ENCODE results near the gene PITHD1. TPM values are rescaled to one million over a fixed set of nuclear protein-coding genes. Genes with fewer than 3 reads are reported as not detected.

Gene PITHD1
- total and polyA plus RNA-seq, 10 of the 15 experiments (the other 5 are each of a cell fraction or from before 2014, with no cell fraction given) = 23.7 to 82.2 (median 67.0) TPM

GRCh38 chr1:23788695-23789094 is 10.5 kb downstream of the PITHD1 start:
- ATAC-seq = no peak
- no peak overlapping the region for H3K4me2 ChIP-seq (ENCODE audit: control insufficient read depth, insufficient read depth)
- no peaks in the 10 kb centered on the region for H4K20me1 ChIP-seq (ENCODE audit: control insufficient read depth, insufficient read depth)
- intact Hi-C loops (cut with micrococcal nuclease; ENCODE audit: unreplicated experiment) (no loop called here), in situ Hi-C loops (cut with MboI) (loop anchor here (25.0 kb wide), 1 partner anchor 1449 kb away; the partner anchor contains the start of genes RSRP1 and SYF2)
- H3K4me3 ChIP-seq = no peak overlapping the region
- ChIA-PET RAD21 (ENCODE audit: unreplicated experiment) (no interaction called here), POLR2A (interaction anchor here (0.7 kb wide), 1 partner anchor 11 kb away, joined by 5 read pairs; the partner anchor contains the start of gene PITHD1), SMC1A (ENCODE audit: uncharacterized antibody, unreplicated experiment) (interaction anchor here (0.7 to 1.2 kb wide), 3 partner anchors 9 to 128 kb away, joined by 3 to 4 read pairs (median 4); partner anchors contain the start of gene PITHD1), CTCF (interaction anchor here (1.0 to 1.6 kb wide), 6 partner anchors 9 to 20 kb away, joined by 3 to 5 read pairs (median 4); partner anchors contain the start of gene PITHD1)
- peaks cover 23% of the 10 kb centered on the region for H3K79me2 ChIP-seq (ENCODE audit: control insufficient read depth, insufficient read depth, low read length)
- H3K9me3 ChIP-seq (replicated peaks; ENCODE audit: control insufficient read depth, insufficient read depth, low read length) = no peaks in the 10 kb centered on the region
- no peak for TF ChIP-seq CBX5 (IDR thresholded peaks at IDR 0.05; ENCODE audit: low read depth)
- TF ChIP-seq SREBF1 (IDR thresholded peaks at IDR 0.05; ENCODE audit: low read length) = no peak
- TF ChIP-seq CBFB (IDR thresholded peaks at IDR 0.05; ENCODE audit: low read depth) = no peak
- TF ChIP-seq SMARCA5 (IDR thresholded peaks at IDR 0.05) = no peak
- TF ChIP-seq MLLT1 (IDR thresholded peaks at IDR 0.05) = no peak
- no peak for TF ChIP-seq KLF5 (IDR thresholded peaks at IDR 0.05; ENCODE audit: partially characterized antibody)
- no peak for TF ChIP-seq KAT2A (conservative IDR thresholded peaks at IDR 0.05; ENCODE audit: control insufficient read depth, low read depth, low read length)
- TF ChIP-seq TAF1 (IDR thresholded peaks at IDR 0.05; ENCODE audit: borderline replicate concordance, low read depth, low read length) = no peak
- no peak for TF ChIP-seq BCLAF1 (IDR thresholded peaks at IDR 0.05)
- TF ChIP-seq POLR2AphosphoS5 (IDR thresholded peaks at IDR 0.05; ENCODE audit: low read length) = no peak
- no peak for TF ChIP-seq MAX (IDR thresholded peaks at IDR 0.05; ENCODE audit: low read depth, low read length)
- TF ChIP-seq BHLHE40 (IDR thresholded peaks at IDR 0.05; ENCODE audit: borderline replicate concordance in 1 of 2, low read depth in 2 of 2, low read length in 1 of 2) = no peak
- TF ChIP-seq CHD2 (IDR thresholded peaks at IDR 0.05; ENCODE audit: borderline replicate concordance, low read depth, low read length) = no peak
- TF ChIP-seq NR2C1 (IDR thresholded peaks at IDR 0.05) = no peak
- no TSS peak for BruUV-seq (replicated peaks)
- no peak for FAIRE-seq
- H3K4me1 ChIP-seq (ENCODE audit: control insufficient read depth, insufficient read depth, low read length) = 0 out of 2 replicates have a peak, but pooled peaks cover 5% of the 10 kb centered on the region
- H3K27ac ChIP-seq (ENCODE audit: control insufficient read depth, insufficient read depth) = no peak overlapping the region
- no peaks in the 10 kb centered on the region for H3K27me3 ChIP-seq (replicated peaks in 1 of 2; ENCODE audit: control insufficient read depth in 2 of 2, insufficient read depth in 2 of 2, low read length in 1 of 2)
- 94% methylated on average over 3 of the region's 3 CpGs for WGBS (ENCODE audit: insufficient coverage, insufficient replicate concordance, low lambda C conversion rate, missing lambda C conversion rate)
- H3K9ac ChIP-seq (ENCODE audit: control insufficient read depth, insufficient read depth, low read length) = no peak overlapping the region
- H3K36me3 ChIP-seq (ENCODE audit: control insufficient read depth in 2 of 2, insufficient read depth in 2 of 2, low read length in 1 of 2) = peaks cover 10 to 18% of the 10 kb centered on the region in 2 experiments; a peak in 3 of 4 replicates
- H2AFZ ChIP-seq (ENCODE audit: control insufficient read depth, low read depth, low read length) = no peak overlapping the region
- DNase-seq (ENCODE audit: low read depth, low spot score) = no peak

Measured in GM12878 (cell line).